K562 (cell line): Measurements from ENCODE around the gene SNX17. TPM values are rescaled to one million over a fixed set of nuclear protein-coding genes. Genes with fewer than 3 reads are reported as not detected.

Experiments used
- ETV5 ChIP-seq: sonication (generic); formaldehyde crosslinking; IDR thresholded peaks from 2 replicates; pipeline ENCODE4 v1.4.0; 2020; ENCODE audit warnings: low read depth, mild to moderate bottlenecking, missing genetic modification reagents
- MEF2D ChIP-seq: conservative IDR thresholded peaks from 2 replicates; pipeline ENCODE4 v1.6.1; 2016; ENCODE audit warnings: low read depth, missing genetic modification characterization, missing compliant biosample characterization
- POLR2A ChIP-seq: fragments of 450-650 bp; conservative IDR thresholded peaks from 2 replicates; pipeline ENCODE4 v1.6.1; 2016
- polyA plus RNA-seq, 8 experiments: library from polyadenylated mRNA; depleted of rRNA in 4 of 8; stranded (reverse) in 5 of 8; unstranded in 3 of 8; fragments of >200 nt; fragmentation: Nextera tagmentation in 2 of 8; fragmentation: Illumina TruSeq in 1 of 8; extraction: Ambion mirVana in 2 of 8; extraction: Trizol in 1 of 8; gene quantifications; 2 replicates each; pipeline versions ENCODE4 v1.2.1 to v1.2.3, GENCODE V29; 2011 to 2014; ENCODE audit warnings: inconsistent platforms in 1 of 8, missing spikeins in 1 of 8
- total RNA-seq, 7 experiments: library from RNA; depleted of rRNA in 6 of 7; stranded (reverse); fragments of >200 nt in 6 of 7; fragmentation: Illumina TruSeq in 2 of 7; extraction: Trizol in 2 of 7; gene quantifications; 2 replicates each; pipeline versions ENCODE4 v1.2.1 to v1.2.3, GENCODE V29; 2011 to 2021; ENCODE audit warnings: low replicate concordance in 1 of 7
- TF ChIP-seq, protein P1 (sequence below), 2 experiments: fragments of 450-650 bp; formaldehyde crosslinking in 1 of 2; IDR thresholded peaks; 2 replicates each; pipeline versions ENCODE4 v1.4.0 to v1.6.1; 2014 to 2020; ENCODE audit warnings: mild to moderate bottlenecking in 2 of 2, borderline replicate concordance in 1 of 2, low read depth in 1 of 2
- TF ChIP-seq, protein P2 (sequence below): IDR thresholded peaks from 3 replicates; pipeline ENCODE4 v1.6.1; 2011; ENCODE audit warnings: borderline replicate concordance, mild to moderate bottlenecking, moderate library complexity; ENCODE audit not compliant: insufficient read length; ENCODE audit errors: extremely low read depth

The SNX17 gene
- total and polyA plus RNA-seq, 9 of the 15 experiments (the other 6 are each of a cell fraction or from before 2014, with no cell fraction given), result 3.0 to 75.7 (median 54.6) TPM

DNA sequence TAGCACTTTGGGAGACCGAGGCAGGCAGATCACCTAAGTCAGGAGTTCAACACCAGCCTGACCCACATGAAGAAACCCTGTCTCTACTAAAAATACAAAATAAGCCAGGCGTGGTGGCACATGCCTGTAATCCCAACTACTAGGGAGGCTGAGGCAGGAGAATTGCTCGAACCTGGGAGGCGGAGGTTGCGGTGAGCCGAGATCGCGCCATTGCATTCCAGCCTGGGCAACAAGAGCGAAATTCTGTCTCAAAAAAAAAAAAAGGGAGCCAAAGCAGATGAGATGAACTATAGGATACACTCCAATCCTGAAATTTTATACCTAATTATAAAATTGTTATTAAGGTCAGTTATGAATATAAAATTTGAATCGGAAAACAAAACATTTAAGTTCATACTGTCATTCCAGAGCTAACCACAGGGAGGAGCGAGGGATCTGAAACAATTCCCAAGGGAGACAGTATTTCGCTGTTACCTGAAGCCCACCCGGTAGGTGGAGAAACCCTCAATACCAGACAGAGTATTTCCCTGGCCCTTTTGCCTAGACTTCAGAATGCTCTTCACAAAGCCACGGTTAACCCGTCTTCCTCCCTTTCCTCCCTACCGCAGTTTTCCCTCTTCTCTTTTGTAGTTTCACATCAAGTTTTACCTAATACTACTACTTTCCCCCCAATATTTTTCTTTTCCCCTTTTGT is 37.5 kb downstream of the SNX17 start (continued):
- TF ChIP-seq, protein P1, sequence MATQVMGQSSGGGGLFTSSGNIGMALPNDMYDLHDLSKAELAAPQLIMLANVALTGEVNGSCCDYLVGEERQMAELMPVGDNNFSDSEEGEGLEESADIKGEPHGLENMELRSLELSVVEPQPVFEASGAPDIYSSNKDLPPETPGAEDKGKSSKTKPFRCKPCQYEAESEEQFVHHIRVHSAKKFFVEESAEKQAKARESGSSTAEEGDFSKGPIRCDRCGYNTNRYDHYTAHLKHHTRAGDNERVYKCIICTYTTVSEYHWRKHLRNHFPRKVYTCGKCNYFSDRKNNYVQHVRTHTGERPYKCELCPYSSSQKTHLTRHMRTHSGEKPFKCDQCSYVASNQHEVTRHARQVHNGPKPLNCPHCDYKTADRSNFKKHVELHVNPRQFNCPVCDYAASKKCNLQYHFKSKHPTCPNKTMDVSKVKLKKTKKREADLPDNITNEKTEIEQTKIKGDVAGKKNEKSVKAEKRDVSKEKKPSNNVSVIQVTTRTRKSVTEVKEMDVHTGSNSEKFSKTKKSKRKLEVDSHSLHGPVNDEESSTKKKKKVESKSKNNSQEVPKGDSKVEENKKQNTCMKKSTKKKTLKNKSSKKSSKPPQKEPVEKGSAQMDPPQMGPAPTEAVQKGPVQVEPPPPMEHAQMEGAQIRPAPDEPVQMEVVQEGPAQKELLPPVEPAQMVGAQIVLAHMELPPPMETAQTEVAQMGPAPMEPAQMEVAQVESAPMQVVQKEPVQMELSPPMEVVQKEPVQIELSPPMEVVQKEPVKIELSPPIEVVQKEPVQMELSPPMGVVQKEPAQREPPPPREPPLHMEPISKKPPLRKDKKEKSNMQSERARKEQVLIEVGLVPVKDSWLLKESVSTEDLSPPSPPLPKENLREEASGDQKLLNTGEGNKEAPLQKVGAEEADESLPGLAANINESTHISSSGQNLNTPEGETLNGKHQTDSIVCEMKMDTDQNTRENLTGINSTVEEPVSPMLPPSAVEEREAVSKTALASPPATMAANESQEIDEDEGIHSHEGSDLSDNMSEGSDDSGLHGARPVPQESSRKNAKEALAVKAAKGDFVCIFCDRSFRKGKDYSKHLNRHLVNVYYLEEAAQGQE (IDR thresholded peaks at IDR 0.05; ENCODE audit: borderline replicate concordance), result peak; percentile 70; the same call in 1 of the 2 replicates
- TF ChIP-seq, protein P1 (CRISPR knock-in tag; IDR thresholded peaks at IDR 0.05; ENCODE audit: low read depth), result no peak
- TF ChIP-seq, protein P2, sequence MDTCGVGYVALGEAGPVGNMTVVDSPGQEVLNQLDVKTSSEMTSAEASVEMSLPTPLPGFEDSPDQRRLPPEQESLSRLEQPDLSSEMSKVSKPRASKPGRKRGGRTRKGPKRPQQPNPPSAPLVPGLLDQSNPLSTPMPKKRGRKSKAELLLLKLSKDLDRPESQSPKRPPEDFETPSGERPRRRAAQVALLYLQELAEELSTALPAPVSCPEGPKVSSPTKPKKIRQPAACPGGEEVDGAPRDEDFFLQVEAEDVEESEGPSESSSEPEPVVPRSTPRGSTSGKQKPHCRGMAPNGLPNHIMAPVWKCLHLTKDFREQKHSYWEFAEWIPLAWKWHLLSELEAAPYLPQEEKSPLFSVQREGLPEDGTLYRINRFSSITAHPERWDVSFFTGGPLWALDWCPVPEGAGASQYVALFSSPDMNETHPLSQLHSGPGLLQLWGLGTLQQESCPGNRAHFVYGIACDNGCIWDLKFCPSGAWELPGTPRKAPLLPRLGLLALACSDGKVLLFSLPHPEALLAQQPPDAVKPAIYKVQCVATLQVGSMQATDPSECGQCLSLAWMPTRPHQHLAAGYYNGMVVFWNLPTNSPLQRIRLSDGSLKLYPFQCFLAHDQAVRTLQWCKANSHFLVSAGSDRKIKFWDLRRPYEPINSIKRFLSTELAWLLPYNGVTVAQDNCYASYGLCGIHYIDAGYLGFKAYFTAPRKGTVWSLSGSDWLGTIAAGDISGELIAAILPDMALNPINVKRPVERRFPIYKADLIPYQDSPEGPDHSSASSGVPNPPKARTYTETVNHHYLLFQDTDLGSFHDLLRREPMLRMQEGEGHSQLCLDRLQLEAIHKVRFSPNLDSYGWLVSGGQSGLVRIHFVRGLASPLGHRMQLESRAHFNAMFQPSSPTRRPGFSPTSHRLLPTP, result no peak
- TF ChIP-seq POLR2A (no peak), ETV5 (CRISPR knock-in tag) (no peak), MEF2D (tag) (no peak)
